Measurements from ENCODE around the gene LY9.

- TF ChIP-seq EZH2phosphoT487 (IDR thresholded peaks at IDR 0.05; ENCODE audit: insufficient read depth, low read depth), result no peak
- no peak for TF ChIP-seq EZH2 (IDR thresholded peaks at IDR 0.05; ENCODE audit: insufficient read depth, poor library complexity, severe bottlenecking)
Measured at GRCh38 chr1:160800142-160800541, 4.2 kb downstream of the LY9 start.
